Cardiac muscle cell (in vitro differentiated cells and primary cell): ENCODE results near the gene HS3ST2. TPM values are rescaled to one million over a fixed set of nuclear protein-coding genes. Genes with fewer than 3 reads are reported as not detected.

Experiments used
- DNase-seq, 2 donors: peaks; one replicate each; pipeline versions ENCODE4 v3.0.0 to v3.0.0-alpha.2; 2010 to 2017; ENCODE audit warnings: low read depth in 1 of 2, low spot score in 1 of 2
- H3K27ac ChIP-seq: fragments of 200-600 bp; sonication (generic); 2 replicates; pipeline ENCODE4 v1.5.1; 2016
- H3K27me3 ChIP-seq: fragments of 200-600 bp; sonication (generic); 2 replicates; pipeline ENCODE4 v1.6.0; 2016; ENCODE audit warnings: control low read depth
- H3K36me3 ChIP-seq: fragments of 200-600 bp; sonication (generic); 2 replicates; pipeline ENCODE4 v1.5.1; 2016; ENCODE audit warnings: control low read depth
- H3K4me1 ChIP-seq: fragments of 200-600 bp; sonication (generic); 2 replicates; pipeline ENCODE4 v1.8.1; 2017; ENCODE audit warnings: low read depth, mild to moderate bottlenecking, mixed run types
- H3K4me3 ChIP-seq: fragments of 200-600 bp; sonication (generic); 2 replicates; pipeline ENCODE4 v1.5.1; 2016; ENCODE audit warnings: mild to moderate bottlenecking
- H3K9me3 ChIP-seq: fragments of 200-600 bp; sonication (generic); 2 replicates; pipeline ENCODE4 v1.5.1; 2017; ENCODE audit warnings: low read depth, mild to moderate bottlenecking, control low read depth
- polyA plus RNA-seq: library from polyadenylated mRNA; unstranded; fragments of >200 nt; fragmentation: Nextera tagmentation; extraction: Ambion mirVana; gene quantifications from 2 replicates; pipeline ENCODE4 v1.2.1, GENCODE V29; 2016
- total RNA-seq: library from RNA; depleted of rRNA; stranded (reverse); fragments of >200 nt; gene quantifications from 2 replicates; pipeline ENCODE4 v1.2.3, GENCODE V29; 2016
- TF ChIP-seq, protein P1 (sequence below): IDR thresholded peaks from 2 replicates; pipeline ENCODE4 v1.5.1; 2012; ENCODE audit warnings: low read depth, mild to moderate bottlenecking, low read length

HS3ST2 gene
- total RNA-seq (not detected in 2 replicates), polyA plus RNA-seq (not detected in 2 replicates)

DNA sequence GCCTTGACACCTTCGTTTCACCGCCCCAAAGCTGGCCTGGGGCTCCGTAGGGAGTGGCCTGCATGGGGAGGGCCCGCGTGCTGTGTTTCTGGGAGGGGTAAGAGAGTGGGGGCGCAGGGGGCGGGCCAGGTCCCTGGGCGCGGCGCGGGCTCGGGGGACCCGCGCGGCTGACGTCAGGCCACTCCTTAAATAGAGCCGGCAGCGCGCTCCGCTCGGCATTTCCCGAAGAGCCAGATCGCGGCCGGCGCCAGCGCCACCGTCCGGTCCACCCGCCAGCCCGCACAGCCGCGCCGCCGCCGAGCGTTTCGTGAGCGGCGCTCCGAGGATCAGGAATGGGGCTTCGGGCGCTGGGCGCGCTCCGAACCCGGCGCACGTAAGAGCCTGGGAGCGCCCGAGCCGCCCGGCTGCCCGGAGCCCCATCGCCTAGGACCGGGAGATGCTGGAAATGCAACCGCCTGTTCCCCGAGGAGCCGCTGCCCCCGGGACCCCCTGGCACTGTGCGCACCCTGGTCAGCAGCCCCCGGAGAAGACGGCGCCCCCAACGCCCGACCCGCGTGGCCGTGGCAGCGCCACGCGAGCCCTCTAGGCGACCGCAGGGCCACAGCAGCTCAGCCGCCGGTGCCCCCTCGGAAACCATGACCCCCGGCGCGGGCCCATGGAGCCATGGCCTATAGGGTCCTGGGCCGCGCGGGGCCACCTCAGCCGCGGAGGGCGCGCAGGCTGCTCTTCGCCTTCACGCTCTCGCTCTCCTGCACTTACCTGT lies at the start of gene HS3ST2:
HS3ST2 (plus strand) TSS at position 215 of the 763 bp plus-strand sequence; CDS start at position 664, 449 bp downstream.
- H3K27ac ChIP-seq = no peak within 1 kb of the TSS
- H3K4me3 ChIP-seq = peak within 1 kb of the TSS; percentile 34
- H3K36me3 ChIP-seq = no peaks in the 10 kb centered on the region
- H3K9me3 ChIP-seq = no peaks in the 10 kb centered on the region
- H3K27me3 ChIP-seq = peaks cover 52% of the 10 kb centered on the region
- TF ChIP-seq, protein P1, sequence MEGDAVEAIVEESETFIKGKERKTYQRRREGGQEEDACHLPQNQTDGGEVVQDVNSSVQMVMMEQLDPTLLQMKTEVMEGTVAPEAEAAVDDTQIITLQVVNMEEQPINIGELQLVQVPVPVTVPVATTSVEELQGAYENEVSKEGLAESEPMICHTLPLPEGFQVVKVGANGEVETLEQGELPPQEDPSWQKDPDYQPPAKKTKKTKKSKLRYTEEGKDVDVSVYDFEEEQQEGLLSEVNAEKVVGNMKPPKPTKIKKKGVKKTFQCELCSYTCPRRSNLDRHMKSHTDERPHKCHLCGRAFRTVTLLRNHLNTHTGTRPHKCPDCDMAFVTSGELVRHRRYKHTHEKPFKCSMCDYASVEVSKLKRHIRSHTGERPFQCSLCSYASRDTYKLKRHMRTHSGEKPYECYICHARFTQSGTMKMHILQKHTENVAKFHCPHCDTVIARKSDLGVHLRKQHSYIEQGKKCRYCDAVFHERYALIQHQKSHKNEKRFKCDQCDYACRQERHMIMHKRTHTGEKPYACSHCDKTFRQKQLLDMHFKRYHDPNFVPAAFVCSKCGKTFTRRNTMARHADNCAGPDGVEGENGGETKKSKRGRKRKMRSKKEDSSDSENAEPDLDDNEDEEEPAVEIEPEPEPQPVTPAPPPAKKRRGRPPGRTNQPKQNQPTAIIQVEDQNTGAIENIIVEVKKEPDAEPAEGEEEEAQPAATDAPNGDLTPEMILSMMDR = no peak
- H3K4me1 ChIP-seq = peaks cover 4% of the 10 kb centered on the region
- DNase-seq = peak; percentile 1 to 80

DNA sequence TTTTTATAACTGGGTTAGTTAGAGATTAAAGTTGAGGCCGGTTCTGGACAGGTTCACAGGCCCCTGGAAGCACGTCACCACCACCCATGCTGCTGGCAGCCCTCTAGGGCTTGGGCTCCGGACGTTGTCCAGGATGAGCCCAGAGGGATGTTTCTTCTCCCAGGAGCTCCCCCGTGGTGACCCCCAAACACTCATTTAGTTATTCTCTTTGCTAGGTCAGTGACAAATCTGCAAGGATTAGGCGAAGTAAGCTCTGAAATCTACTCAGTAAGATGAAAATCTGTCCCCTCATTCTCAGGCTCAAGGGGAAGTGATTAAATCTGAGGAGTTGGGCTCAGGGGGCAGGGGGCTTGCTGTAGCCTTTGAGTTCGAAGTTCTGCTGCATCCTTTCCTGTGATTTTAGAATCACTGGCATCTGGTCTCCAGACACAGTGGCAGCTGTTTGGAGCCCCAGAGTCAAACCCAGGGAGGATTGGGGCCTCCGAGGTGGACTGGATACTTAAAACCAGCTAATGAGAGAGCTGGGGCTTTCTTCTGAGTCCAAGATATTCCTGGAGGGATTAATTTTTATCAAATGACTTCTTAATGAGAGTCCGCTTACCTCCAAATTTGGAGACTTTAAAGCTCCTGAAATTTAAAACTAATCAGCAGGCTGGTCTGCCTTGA lies 49.2 kb upstream of the HS3ST2 start:
- peaks cover 7% of the 10 kb centered on the region for H3K4me1 ChIP-seq
- no peaks in the 10 kb centered on the region for H3K27me3 ChIP-seq
- TF ChIP-seq, protein P1 = no peak
- peak overlapping the region; percentile 54 for H3K27ac ChIP-seq
- DNase-seq = no peak
- no peaks in the 10 kb centered on the region for H3K36me3 ChIP-seq
- no peak overlapping the region for H3K4me3 ChIP-seq
- no peaks in the 10 kb centered on the region for H3K9me3 ChIP-seq

GRCh38 chr16:22765479-22765878 lies 48.5 kb upstream of the HS3ST2 start:
- TF ChIP-seq, protein P1 = no peak
- H3K9me3 ChIP-seq = no peaks in the 10 kb centered on the region
- peak overlapping the region; percentile 54 for H3K27ac ChIP-seq
- H3K4me3 ChIP-seq = no peak overlapping the region
- no peaks in the 10 kb centered on the region for H3K27me3 ChIP-seq
- DNase-seq = no peak
- H3K4me1 ChIP-seq = peaks cover 7% of the 10 kb centered on the region
- no peaks in the 10 kb centered on the region for H3K36me3 ChIP-seq

DNA sequence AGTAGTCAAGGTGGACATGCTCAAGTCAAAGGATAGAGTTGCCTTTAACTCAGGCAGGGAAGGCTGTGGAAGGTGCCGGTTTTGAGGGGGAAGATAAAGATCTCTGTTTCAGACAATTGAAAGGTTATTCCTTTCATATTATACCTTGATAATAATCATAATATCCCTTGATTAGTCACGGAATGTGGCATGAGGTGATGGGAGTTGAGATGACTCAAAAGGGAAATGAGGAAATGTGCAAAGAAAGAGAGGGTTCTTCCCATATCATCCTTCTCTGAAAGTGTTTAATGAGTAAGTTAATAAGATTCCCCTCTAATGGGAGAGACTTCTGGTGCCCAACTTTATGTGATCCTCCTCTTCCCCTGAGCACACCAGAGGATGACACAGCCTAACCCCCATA lies 43.1 kb upstream of the HS3ST2 start:
- no peak overlapping the region for H3K27ac ChIP-seq
- DNase-seq = no peak
- H3K36me3 ChIP-seq = no peaks in the 10 kb centered on the region
- no peaks in the 10 kb centered on the region for H3K27me3 ChIP-seq
- no peaks in the 10 kb centered on the region for H3K4me1 ChIP-seq
- H3K9me3 ChIP-seq = no peaks in the 10 kb centered on the region
- H3K4me3 ChIP-seq = no peak overlapping the region
- TF ChIP-seq, protein P1 = no peak

- no peaks in the 10 kb centered on the region for H3K9me3 ChIP-seq
- TF ChIP-seq, protein P1 = no peak
- no peak overlapping the region for H3K4me3 ChIP-seq
- H3K4me1 ChIP-seq = no peaks in the 10 kb centered on the region
- no peak overlapping the region for H3K27ac ChIP-seq
- H3K27me3 ChIP-seq = no peaks in the 10 kb centered on the region
- no peak for DNase-seq
- H3K36me3 ChIP-seq = no peaks in the 10 kb centered on the region
Observed at GRCh38 chr16:22771551-22771950, 42.4 kb upstream of the HS3ST2 start.
